Adipocyte (in vitro differentiated cells): ENCODE measurements around the gene SCN4A.
"Not testable (repeated sequence)": the region's sequence is repeated elsewhere in the genome, so short reads cannot be mapped to it uniquely, and the experiment has no call there.

Experiments used
- DNase-seq: peaks from one replicate; pipeline ENCODE4 v3.0.0-alpha.2; 2015; ENCODE audit warnings: low read depth
- H3K27me3 ChIP-seq: replicated peaks from 2 replicates; pipeline ENCODE4 v1.7.0; 2013; ENCODE audit warnings: mild to moderate bottlenecking, low read length, moderate library complexity; ENCODE audit not compliant: control insufficient read depth, insufficient read depth
- H3K36me3 ChIP-seq: 2 replicates; pipeline ENCODE4 v1.7.0; 2013; ENCODE audit warnings: low read length, mild to moderate bottlenecking, moderate library complexity; ENCODE audit not compliant: control insufficient read depth, insufficient read depth, severe bottlenecking
- H3K4me1 ChIP-seq: 2 replicates; pipeline ENCODE4 v1.7.0; 2013; ENCODE audit warnings: mild to moderate bottlenecking, low read length, moderate library complexity; ENCODE audit not compliant: control insufficient read depth, insufficient read depth
- H3K4me3 ChIP-seq: 2 replicates; pipeline ENCODE4 v1.7.0; 2013; ENCODE audit warnings: mild to moderate bottlenecking, low read length, moderate library complexity
- H3K9ac ChIP-seq: 2 replicates; pipeline ENCODE4 v1.7.0; 2013; ENCODE audit warnings: mild to moderate bottlenecking, low read length, moderate library complexity
- H3K9me3 ChIP-seq: 2 replicates; pipeline ENCODE4 v1.7.0; 2013; ENCODE audit warnings: mild to moderate bottlenecking, low read length, moderate library complexity; ENCODE audit not compliant: control insufficient read depth

SCN4A gene

GRCh38 chr17:63914471-63914870, 58.2 kb downstream of the SCN4A start:
- no peak for DNase-seq
- H3K4me3 ChIP-seq: no peak overlapping the region
- H3K4me1 ChIP-seq: no peaks in the 10 kb centered on the region
- no peaks in the 10 kb centered on the region for H3K9me3 ChIP-seq
- no peak overlapping the region for H3K9ac ChIP-seq
- peaks cover 46% of the 10 kb centered on the region for H3K27me3 ChIP-seq
- no peaks in the 10 kb centered on the region for H3K36me3 ChIP-seq

- peaks cover 27% of the 10 kb centered on the region for H3K27me3 ChIP-seq
- H3K9me3 ChIP-seq: no peaks in the 10 kb centered on the region
- no peaks in the 10 kb centered on the region for H3K36me3 ChIP-seq
- H3K4me1 ChIP-seq: no peaks in the 10 kb centered on the region
- H3K9ac ChIP-seq: no peak overlapping the region
- DNase-seq: peak; percentile 64
- no peak overlapping the region for H3K4me3 ChIP-seq
Observed at GRCh38 chr17:63911657-63912100, 61.0 kb downstream of the SCN4A start.

- no peaks in the 10 kb centered on the region for H3K4me1 ChIP-seq
- DNase-seq: no peak
- H3K9ac ChIP-seq: no peak within 1 kb of the TSS
- no peak within 1 kb of the TSS for H3K4me3 ChIP-seq
- peaks cover 25% of the 10 kb centered on the region for H3K27me3 ChIP-seq
- H3K36me3 ChIP-seq: no peaks in the 10 kb centered on the region
- no peaks in the 10 kb centered on the region for H3K9me3 ChIP-seq
Observed at GRCh38 chr17:63911041-63911635, 61.6 kb downstream of the SCN4A start, which contains the start of gene CSHL1. CSHL1 (minus strand) TSS chr17:63911258; CDS start chr17:63911196, 62 bp downstream.

- H3K4me1 ChIP-seq: no peaks in the 10 kb centered on the region
- no peaks in the 10 kb centered on the region for H3K9me3 ChIP-seq
- no peak overlapping the region for H3K4me3 ChIP-seq
- H3K9ac ChIP-seq: no peak overlapping the region
- peaks cover 19% of the 10 kb centered on the region for H3K27me3 ChIP-seq
- H3K36me3 ChIP-seq: no peaks in the 10 kb centered on the region
- no peak for DNase-seq
Observed at GRCh38 chr17:63910096-63910495, 62.6 kb downstream of the SCN4A start.

- H3K27me3 ChIP-seq: peaks cover 19% of the 10 kb centered on the region
Observed at GRCh38 chr17:63909586-63909985, 63.1 kb downstream of the SCN4A start.

GRCh38 chr17:63907161-63907778, 65.4 kb downstream of the SCN4A start:
- H3K9ac ChIP-seq, DNase-seq, H3K4me1 ChIP-seq, H3K36me3 ChIP-seq, H3K4me3 ChIP-seq, H3K9me3 ChIP-seq: not testable (repeated sequence)
- H3K27me3 ChIP-seq: peaks cover 16% of the 10 kb centered on the region

More at GRCh38 chr17:63909586-63909985, 63.1 kb downstream of the SCN4A start:
- H3K9ac ChIP-seq, H3K9me3 ChIP-seq, H3K4me1 ChIP-seq, DNase-seq, H3K36me3 ChIP-seq, H3K4me3 ChIP-seq: not testable (repeated sequence)

- not testable (repeated sequence) for H3K4me1 ChIP-seq, H3K36me3 ChIP-seq, DNase-seq, H3K27me3 ChIP-seq, H3K4me3 ChIP-seq, H3K9me3 ChIP-seq, H3K9ac ChIP-seq
Observed at GRCh38 chr17:63904796-63905195, 67.9 kb downstream of the SCN4A start.

GRCh38 chr17:63903787-63904201, 68.9 kb downstream of the SCN4A start:
- not testable (repeated sequence) for H3K36me3 ChIP-seq, H3K4me1 ChIP-seq, H3K4me3 ChIP-seq, H3K9me3 ChIP-seq, H3K9ac ChIP-seq, H3K27me3 ChIP-seq
- DNase-seq: peak; percentile 46

- not testable (repeated sequence) for H3K36me3 ChIP-seq, H3K4me3 ChIP-seq, H3K4me1 ChIP-seq, H3K9ac ChIP-seq, DNase-seq, H3K27me3 ChIP-seq, H3K9me3 ChIP-seq
Observed at GRCh38 chr17:63901971-63902370, 70.7 kb downstream of the SCN4A start.

GRCh38 chr17:63898899-63899798, 73.6 kb downstream of the SCN4A start:
- H3K9ac ChIP-seq, H3K27me3 ChIP-seq, H3K36me3 ChIP-seq, H3K4me1 ChIP-seq, H3K4me3 ChIP-seq, H3K9me3 ChIP-seq, DNase-seq: not testable (repeated sequence)
